Stimulated activated CD8-positive, alpha-beta memory T cell treated with anti-CD3 and anti-CD28 coated beads, Interleukin-12 subunit alpha, Interleukin-12 subunit beta, amount 100 ng/mL, for 4 hours (primary cell): ENCODE results near the gene TTC28.

Experiments
- DNase-seq: peaks from one replicate; pipeline ENCODE4 v3.0.0-alpha.2; 2020; ENCODE audit warnings: low read depth

The TTC28 gene

GRCh38 chr22:28139516-28139915 is 540.1 kb downstream of the TTC28 start:
- DNase-seq = no peak

- no peak for DNase-seq
These were observed 542.6 kb downstream of the TTC28 start for GRCh38 chr22:28137036-28137435.

- no peak for DNase-seq
These were observed 547.2 kb downstream of the TTC28 start for GRCh38 chr22:28132466-28132865.

GRCh38 chr22:28129319-28129962 is 550.2 kb downstream of the TTC28 start:
- DNase-seq = no peak

- DNase-seq = no peak
These were observed 550.8 kb downstream of the TTC28 start for GRCh38 chr22:28128827-28129226.

GRCh38 chr22:28125799-28126198 is 553.8 kb downstream of the TTC28 start:
- no peak for DNase-seq

- no peak for DNase-seq
These were observed 555.5 kb downstream of the TTC28 start for GRCh38 chr22:28123989-28124766.

- DNase-seq = no peak
These were observed 558.7 kb downstream of the TTC28 start for GRCh38 chr22:28120691-28121592.

GRCh38 chr22:28118957-28119631 is 560.5 kb downstream of the TTC28 start:
- DNase-seq = no peak

GRCh38 chr22:28116219-28116673 is 563.4 kb downstream of the TTC28 start:
- no peak for DNase-seq

- no peak for DNase-seq
These were observed 564.2 kb downstream of the TTC28 start for GRCh38 chr22:28115426-28115825.

GRCh38 chr22:28112548-28113043 is 567.0 kb downstream of the TTC28 start:
- no peak for DNase-seq

GRCh38 chr22:28112190-28112544 is 567.5 kb downstream of the TTC28 start:
- no peak for DNase-seq

- no peak for DNase-seq
These were observed 568.0 kb downstream of the TTC28 start for GRCh38 chr22:28111501-28112189.

GRCh38 chr22:28108851-28109250 is 570.8 kb downstream of the TTC28 start:
- no peak for DNase-seq

GRCh38 chr22:28106617-28107016 is 573.0 kb downstream of the TTC28 start:
- DNase-seq = no peak

- no peak for DNase-seq
These were observed 573.7 kb downstream of the TTC28 start for GRCh38 chr22:28105988-28106387.

GRCh38 chr22:28105413-28105812 is 574.2 kb downstream of the TTC28 start:
- DNase-seq = no peak

GRCh38 chr22:28103596-28103995 is 576.0 kb downstream of the TTC28 start:
- DNase-seq = no peak

- no peak for DNase-seq
These were observed 577.4 kb downstream of the TTC28 start for GRCh38 chr22:28102151-28102812.

GRCh38 chr22:28097627-28098026 is 582.0 kb downstream of the TTC28 start:
- DNase-seq = no peak
